T-helper 1 cell treated with Interleukin-12 subunit alpha and Interleukin-12 subunit beta and Interleukin-4 antibody, amounts not matched to agents 30 ng/mL and 1 ng/mL, for 36 hours (primary cell): ENCODE data around the gene COX19. TPM values are rescaled to one million over a fixed set of nuclear protein-coding genes. Genes with fewer than 3 reads are reported as not detected.

Experiments
- intact Hi-C: fragments of 100-400 bp; cut with micrococcal nuclease; formaldehyde crosslinking; loops from one replicate; pipeline ENCODE4 v1.15.1; 2024
- total RNA-seq: library from RNA; stranded (reverse); gene quantifications from 2 replicates; pipeline ENCODE4 v1.2.3, GENCODE V29; 2022

The COX19 gene
- total RNA-seq, 1 donor from 2014 or later: 18.9 TPM

GRCh38 chr7:992709-993607 lies 17.6 kb upstream of the COX19 start:
- intact Hi-C loops: loop anchor here (1.0 to 5.0 kb wide), 5 partner anchors 18 to 184 kb away; partner anchors contain the start of gene COX19

- intact Hi-C loops: loop anchor here (5.0 kb wide), 1 partner anchor 55 kb away; no protein-coding TSS in a partner anchor
Observed at GRCh38 chr7:991729-992656, 16.6 kb upstream of the COX19 start.

GRCh38 chr7:990933-991728 lies 15.8 kb upstream of the COX19 start:
- intact Hi-C loops: loop anchor here (5.0 kb wide), 1 partner anchor 56 kb away; no protein-coding TSS in a partner anchor

GRCh38 chr7:990352-990932 lies 15.1 kb upstream of the COX19 start:
- intact Hi-C loops: loop anchor here (5.0 kb wide), 1 partner anchor 57 kb away; no protein-coding TSS in a partner anchor

- intact Hi-C loops: no loop called here
Observed at GRCh38 chr7:988963-989529, 13.7 kb upstream of the COX19 start.

- intact Hi-C loops: no loop called here
Observed at GRCh38 chr7:988426-988911, 13.1 kb upstream of the COX19 start.

- intact Hi-C loops: no loop called here
Observed at GRCh38 chr7:987909-988308, 12.6 kb upstream of the COX19 start.

GRCh38 chr7:986766-987751 lies 11.7 kb upstream of the COX19 start:
- intact Hi-C loops: no loop called here

- intact Hi-C loops: no loop called here
Observed at GRCh38 chr7:985915-986741, 10.8 kb upstream of the COX19 start.

- intact Hi-C loops: no loop called here
Observed at GRCh38 chr7:985127-985416, 9.7 kb upstream of the COX19 start.

GRCh38 chr7:984361-985126 lies 9.2 kb upstream of the COX19 start:
- intact Hi-C loops: no loop called here

- intact Hi-C loops: no loop called here
Observed at GRCh38 chr7:983616-984071, 8.3 kb upstream of the COX19 start.

- intact Hi-C loops: no loop called here
Observed at GRCh38 chr7:983004-983615, 7.8 kb upstream of the COX19 start, which contains the start of gene CYP2W1. TSS of gene CYP2W1 (plus strand) at chr7:983181. CDS start at chr7:983212, 31 bp downstream.

- intact Hi-C loops: no loop called here
Observed at GRCh38 chr7:982511-983003, 7.2 kb upstream of the COX19 start.

GRCh38 chr7:981793-982510 lies 6.6 kb upstream of the COX19 start:
- intact Hi-C loops: no loop called here
